HepG2 (cell line): ENCODE data around the gene UBE2N. TPM values are rescaled to one million over a fixed set of nuclear protein-coding genes. Genes with fewer than 3 reads are reported as not detected.

Experiments
- ATRX ChIP-seq: sonication (generic); formaldehyde crosslinking; IDR thresholded peaks from 2 replicates; pipeline ENCODE4 v1.4.0; 2020; ENCODE audit warnings: missing genetic modification reagents, borderline replicate concordance
- BRD4 ChIP-seq: sonication (generic); formaldehyde crosslinking; IDR thresholded peaks from 2 replicates; pipeline ENCODE4 v1.4.0; 2020; ENCODE audit warnings: missing genetic modification reagents
- CERS6 ChIP-seq: sonication (generic); formaldehyde crosslinking; IDR thresholded peaks from 2 replicates; pipeline ENCODE4 v1.5.0; 2020; ENCODE audit warnings: missing genetic modification reagents
- GATAD1 ChIP-seq: IDR thresholded peaks from 2 replicates; pipeline ENCODE4 v1.6.1; 2016; ENCODE audit warnings: missing genetic modification reagents, missing compliant biosample characterization
- HOMEZ ChIP-seq: IDR thresholded peaks from 2 replicates; pipeline ENCODE4 v1.6.1; 2016; ENCODE audit warnings: low read depth
- KAT7 ChIP-seq: IDR thresholded peaks from 2 replicates; pipeline ENCODE4 v1.6.1; 2018; ENCODE audit warnings: borderline replicate concordance, missing compliant biosample characterization
- MTA1 ChIP-seq: sonication (generic); formaldehyde crosslinking; IDR thresholded peaks from 2 replicates; pipeline ENCODE4 v1.4.0; 2020; ENCODE audit warnings: missing genetic modification reagents, mild to moderate bottlenecking, borderline replicate concordance
- MTF1 ChIP-seq: sonication (generic); formaldehyde crosslinking; IDR thresholded peaks from 2 replicates; pipeline ENCODE4 v1.5.0; 2020; ENCODE audit warnings: missing genetic modification reagents
- NR0B2 ChIP-seq: sonication (generic); formaldehyde crosslinking; IDR thresholded peaks from 2 replicates; pipeline ENCODE4 v1.4.0; 2020; ENCODE audit warnings: mild to moderate bottlenecking, missing genetic modification reagents
- SAP130 ChIP-seq: IDR thresholded peaks from 2 replicates; pipeline ENCODE4 v1.6.1; 2016; ENCODE audit warnings: low read depth
- ZNF136 ChIP-seq: sonication (generic); formaldehyde crosslinking; IDR thresholded peaks from 2 replicates; pipeline ENCODE4 v1.8.1; 2022; ENCODE audit warnings: low read depth, mild to moderate bottlenecking, moderate library complexity, missing genetic modification reagents
- ZNF333 ChIP-seq: sonication (generic); formaldehyde crosslinking; IDR thresholded peaks from 2 replicates; pipeline ENCODE4 v1.4.0; 2020; ENCODE audit warnings: mild to moderate bottlenecking, missing genetic modification reagents, borderline replicate concordance
- ZNF33B ChIP-seq: sonication (generic); formaldehyde crosslinking; IDR thresholded peaks from 2 replicates; pipeline ENCODE4 v1.5.1; 2020; ENCODE audit warnings: mild to moderate bottlenecking, missing genetic modification reagents
- ZNF557 ChIP-seq: sonication (generic); formaldehyde crosslinking; IDR thresholded peaks from 2 replicates; pipeline ENCODE4 v1.4.0; 2020; ENCODE audit warnings: missing genetic modification reagents
- ZNF777 ChIP-seq: sonication (generic); formaldehyde crosslinking; IDR thresholded peaks from 2 replicates; pipeline ENCODE4 v1.4.0; 2020; ENCODE audit warnings: missing genetic modification reagents
- polyA plus RNA-seq, 8 experiments: library from polyadenylated mRNA; depleted of rRNA in 3 of 8; stranded (reverse) in 7 of 8; unstranded in 1 of 8; fragments of >200 nt; fragmentation: Illumina TruSeq in 4 of 8; extraction: Trizol in 4 of 8; gene quantifications; 2 replicates each; pipeline versions ENCODE4 v1.2.1 to v1.2.3, GENCODE V29; 2011 to 2016; ENCODE audit warnings: low read depth in 4 of 8, missing spikeins in 1 of 8, mixed read lengths in 1 of 8; ENCODE audit not compliant: insufficient read depth in 1 of 8
- total RNA-seq, 5 experiments: library from RNA; depleted of rRNA; stranded (reverse); fragments of >200 nt; fragmentation: Illumina TruSeq; extraction: Trizol; gene quantifications; 2 replicates each; pipeline ENCODE4 v1.2.3, GENCODE V29; 2016; ENCODE audit warnings: low read depth in 1 of 5
- TF ChIP-seq, protein P1 (sequence below): sonication (generic); formaldehyde crosslinking; IDR thresholded peaks from 2 replicates; pipeline ENCODE4; 2020; ENCODE audit warnings: missing genetic modification reagents, mild to moderate bottlenecking, borderline replicate concordance
- TF ChIP-seq, protein P2 (sequence below): sonication (generic); formaldehyde crosslinking; IDR thresholded peaks from 2 replicates; pipeline ENCODE4 v1.8.1; 2023; ENCODE audit warnings: mild to moderate bottlenecking, moderate library complexity, missing genetic modification reagents
- TF ChIP-seq, protein P3 (sequence below): sonication (generic); formaldehyde crosslinking; IDR thresholded peaks from 2 replicates; pipeline ENCODE4 v1.4.0; 2020; ENCODE audit warnings: missing genetic modification reagents

The UBE2N gene
- total and polyA plus RNA-seq, 2 of the 13 experiments (the other 11 are each of a cell fraction or from before 2014, with no cell fraction given) = 188 to 197 TPM

DNA sequence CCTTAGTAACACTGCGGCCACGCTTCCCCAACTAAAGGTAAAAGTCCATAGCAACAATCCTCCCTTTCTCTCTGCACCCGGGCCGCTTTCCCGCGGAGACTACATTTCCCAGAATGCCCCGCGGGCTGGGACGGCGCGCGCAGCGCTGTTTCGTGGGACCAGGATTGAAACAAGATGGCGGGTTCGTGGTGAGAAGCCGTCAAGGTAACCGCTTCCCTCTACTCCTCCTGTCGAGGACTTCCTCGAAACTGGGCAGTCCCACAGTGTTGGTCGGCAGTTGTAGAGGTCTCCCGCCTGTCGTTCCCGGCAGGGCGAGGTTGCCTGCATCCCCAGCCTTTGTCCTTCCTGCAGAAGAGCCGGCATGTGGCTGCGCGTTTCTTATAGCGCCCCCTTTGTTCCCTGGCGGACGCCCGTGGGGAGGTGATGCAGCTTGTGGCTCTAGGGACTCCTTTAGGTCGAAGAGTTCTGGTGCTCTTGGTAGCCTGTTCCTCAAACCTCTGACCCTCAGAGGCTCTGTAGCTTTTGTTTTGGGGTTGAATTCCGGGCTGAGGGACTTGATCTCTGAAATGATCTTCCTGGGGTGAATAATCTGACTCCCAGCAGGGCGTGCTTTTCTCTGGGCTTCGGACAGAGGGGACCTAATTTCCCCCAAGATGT is 25.7 kb upstream of the UBE2N start, which contains the start of gene MRPL42 (continued):
- TF ChIP-seq, protein P1, sequence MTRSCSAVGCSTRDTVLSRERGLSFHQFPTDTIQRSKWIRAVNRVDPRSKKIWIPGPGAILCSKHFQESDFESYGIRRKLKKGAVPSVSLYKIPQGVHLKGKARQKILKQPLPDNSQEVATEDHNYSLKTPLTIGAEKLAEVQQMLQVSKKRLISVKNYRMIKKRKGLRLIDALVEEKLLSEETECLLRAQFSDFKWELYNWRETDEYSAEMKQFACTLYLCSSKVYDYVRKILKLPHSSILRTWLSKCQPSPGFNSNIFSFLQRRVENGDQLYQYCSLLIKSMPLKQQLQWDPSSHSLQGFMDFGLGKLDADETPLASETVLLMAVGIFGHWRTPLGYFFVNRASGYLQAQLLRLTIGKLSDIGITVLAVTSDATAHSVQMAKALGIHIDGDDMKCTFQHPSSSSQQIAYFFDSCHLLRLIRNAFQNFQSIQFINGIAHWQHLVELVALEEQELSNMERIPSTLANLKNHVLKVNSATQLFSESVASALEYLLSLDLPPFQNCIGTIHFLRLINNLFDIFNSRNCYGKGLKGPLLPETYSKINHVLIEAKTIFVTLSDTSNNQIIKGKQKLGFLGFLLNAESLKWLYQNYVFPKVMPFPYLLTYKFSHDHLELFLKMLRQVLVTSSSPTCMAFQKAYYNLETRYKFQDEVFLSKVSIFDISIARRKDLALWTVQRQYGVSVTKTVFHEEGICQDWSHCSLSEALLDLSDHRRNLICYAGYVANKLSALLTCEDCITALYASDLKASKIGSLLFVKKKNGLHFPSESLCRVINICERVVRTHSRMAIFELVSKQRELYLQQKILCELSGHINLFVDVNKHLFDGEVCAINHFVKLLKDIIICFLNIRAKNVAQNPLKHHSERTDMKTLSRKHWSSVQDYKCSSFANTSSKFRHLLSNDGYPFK (CRISPR knock-in tag) = peak; percentile 95; the same call in 1 of the 2 replicates
- TF ChIP-seq GATAD1 (CRISPR knock-in tag) (peak; percentile 85), NR0B2 (CRISPR knock-in tag) (peak; percentile 75; the same call in 1 of the 2 replicates), MTF1 (peak; percentile 99), ZNF136 (CRISPR knock-in tag) (peak; percentile 39; the same call in 1 of the 2 replicates), MTA1 (0 out of 2 replicates have a peak, but pooled peaks have one; percentile 71), ATRX (CRISPR knock-in tag) (no peak), HOMEZ (CRISPR knock-in tag) (no peak), CERS6 (no peak), ZNF777 (CRISPR knock-in tag) (peak; percentile 88), ZNF333 (CRISPR knock-in tag) (peak; percentile 88; the same call in 1 of the 2 replicates), BRD4 (CRISPR knock-in tag) (peak; percentile 81; the same call in 1 of the 2 replicates), ZNF557 (CRISPR knock-in tag) (no peak), SAP130 (CRISPR knock-in tag) (peak; percentile 85), KAT7 (peak; percentile 96), ZNF33B (peak; percentile 76)
- TF ChIP-seq, protein P2, sequence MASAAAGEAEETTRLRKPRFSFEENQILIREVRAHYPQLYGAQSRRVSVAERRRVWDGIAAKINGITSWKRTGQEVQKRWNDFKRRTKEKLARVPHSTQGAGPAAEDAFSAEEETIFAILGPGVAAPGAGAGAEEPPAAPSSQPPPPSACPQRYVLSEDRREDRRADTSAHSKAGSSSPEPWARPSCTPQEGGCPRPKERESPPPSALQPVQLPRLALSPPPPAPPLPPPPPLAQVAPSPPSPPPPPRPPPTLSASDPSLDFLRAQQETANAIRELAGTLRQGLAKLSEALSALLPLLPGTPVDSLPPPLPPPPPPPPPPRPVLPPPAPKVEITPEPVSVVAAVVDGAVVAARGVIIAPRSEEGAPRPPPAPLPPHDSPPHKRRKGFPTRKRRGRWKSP = 0 out of 2 replicates have a peak, but pooled peaks have one; percentile 61
- TF ChIP-seq, protein P3, sequence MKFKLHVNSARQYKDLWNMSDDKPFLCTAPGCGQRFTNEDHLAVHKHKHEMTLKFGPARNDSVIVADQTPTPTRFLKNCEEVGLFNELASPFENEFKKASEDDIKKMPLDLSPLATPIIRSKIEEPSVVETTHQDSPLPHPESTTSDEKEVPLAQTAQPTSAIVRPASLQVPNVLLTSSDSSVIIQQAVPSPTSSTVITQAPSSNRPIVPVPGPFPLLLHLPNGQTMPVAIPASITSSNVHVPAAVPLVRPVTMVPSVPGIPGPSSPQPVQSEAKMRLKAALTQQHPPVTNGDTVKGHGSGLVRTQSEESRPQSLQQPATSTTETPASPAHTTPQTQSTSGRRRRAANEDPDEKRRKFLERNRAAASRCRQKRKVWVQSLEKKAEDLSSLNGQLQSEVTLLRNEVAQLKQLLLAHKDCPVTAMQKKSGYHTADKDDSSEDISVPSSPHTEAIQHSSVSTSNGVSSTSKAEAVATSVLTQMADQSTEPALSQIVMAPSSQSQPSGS (CRISPR knock-in tag) = peak; percentile 62
